Right hindlimb (tissue), 1 donor: ENCODE data around the gene RAB11B.
"Not testable (repeated sequence)": the region's sequence is repeated elsewhere in the genome, so short reads cannot be mapped to it uniquely, and the experiment has no call there.

Experiments used
- DNase-seq: peaks from one replicate; pipeline ENCODE4 v3.0.0-alpha.2; 2018

Gene RAB11B

DNA sequence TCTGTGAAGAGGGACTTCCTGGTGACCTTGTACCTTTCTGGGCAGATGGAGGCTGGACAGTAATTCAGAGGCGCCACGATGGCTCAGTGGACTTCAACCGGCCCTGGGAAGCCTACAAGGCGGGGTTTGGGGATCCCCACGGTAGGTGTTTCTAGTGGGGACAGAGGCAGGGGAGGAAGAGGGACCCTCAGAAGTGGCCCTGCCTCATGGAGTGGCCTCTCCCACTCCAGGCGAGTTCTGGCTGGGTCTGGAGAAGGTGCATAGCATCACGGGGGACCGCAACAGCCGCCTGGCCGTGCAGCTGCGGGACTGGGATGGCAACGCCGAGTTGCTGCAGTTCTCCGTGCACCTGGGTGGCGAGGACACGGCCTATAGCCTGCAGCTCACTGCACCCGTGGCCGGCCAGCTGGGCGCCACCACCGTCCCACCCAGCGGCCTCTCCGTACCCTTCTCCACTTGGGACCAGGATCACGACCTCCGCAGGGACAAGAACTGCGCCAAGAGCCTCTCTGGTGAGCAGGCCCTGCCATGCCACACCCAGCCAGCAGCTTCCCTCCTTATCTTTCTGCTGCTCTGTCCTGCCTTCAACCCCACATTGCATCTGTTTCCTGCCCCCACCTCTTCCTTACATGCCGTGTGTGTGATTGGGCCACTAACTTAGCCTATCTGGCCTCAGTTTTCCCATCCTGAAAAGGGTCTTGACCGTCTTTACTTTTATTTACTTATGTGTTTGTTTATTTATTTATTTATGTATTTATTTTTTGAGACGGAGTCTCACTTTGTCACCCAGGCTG lies 19.0 kb upstream of the RAB11B start:
- DNase-seq: no peak

DNA sequence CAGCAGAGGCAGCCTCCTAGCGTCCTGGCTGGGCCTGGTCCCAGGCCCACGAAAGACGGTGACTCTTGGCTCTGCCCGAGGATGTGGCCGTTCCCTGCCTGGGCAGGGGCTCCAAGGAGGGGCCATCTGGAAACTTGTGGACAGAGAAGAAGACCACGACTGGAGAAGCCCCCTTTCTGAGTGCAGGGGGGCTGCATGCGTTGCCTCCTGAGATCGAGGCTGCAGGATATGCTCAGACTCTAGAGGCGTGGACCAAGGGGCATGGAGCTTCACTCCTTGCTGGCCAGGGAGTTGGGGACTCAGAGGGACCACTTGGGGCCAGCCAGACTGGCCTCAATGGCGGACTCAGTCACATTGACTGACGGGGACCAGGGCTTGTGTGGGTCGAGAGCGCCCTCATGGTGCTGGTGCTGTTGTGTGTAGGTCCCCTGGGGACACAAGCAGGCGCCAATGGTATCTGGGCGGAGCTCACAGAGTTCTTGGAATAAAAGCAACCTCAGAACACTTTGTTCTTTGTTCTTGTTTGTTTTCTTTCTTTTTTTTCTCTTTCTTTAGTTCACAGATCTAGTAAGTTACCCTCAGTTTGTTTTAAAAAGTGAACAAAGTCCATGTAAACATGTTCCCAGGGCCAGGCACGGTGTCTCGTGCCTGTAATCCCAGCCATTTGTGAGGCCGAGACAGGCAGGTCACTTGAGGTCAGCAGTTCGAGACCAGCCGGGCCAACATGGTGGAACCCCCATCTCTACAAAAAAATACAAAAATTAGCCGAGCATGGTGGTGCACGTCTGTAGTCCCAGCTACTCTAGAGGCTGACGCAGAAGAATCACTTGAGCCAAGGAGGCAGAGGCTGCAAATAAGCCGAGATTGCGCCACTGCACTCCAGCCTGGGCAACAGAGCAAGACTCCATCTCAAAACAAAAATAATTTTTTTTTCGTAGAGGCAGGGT lies 16.0 kb upstream of the RAB11B start:
- DNase-seq: no peak

DNA sequence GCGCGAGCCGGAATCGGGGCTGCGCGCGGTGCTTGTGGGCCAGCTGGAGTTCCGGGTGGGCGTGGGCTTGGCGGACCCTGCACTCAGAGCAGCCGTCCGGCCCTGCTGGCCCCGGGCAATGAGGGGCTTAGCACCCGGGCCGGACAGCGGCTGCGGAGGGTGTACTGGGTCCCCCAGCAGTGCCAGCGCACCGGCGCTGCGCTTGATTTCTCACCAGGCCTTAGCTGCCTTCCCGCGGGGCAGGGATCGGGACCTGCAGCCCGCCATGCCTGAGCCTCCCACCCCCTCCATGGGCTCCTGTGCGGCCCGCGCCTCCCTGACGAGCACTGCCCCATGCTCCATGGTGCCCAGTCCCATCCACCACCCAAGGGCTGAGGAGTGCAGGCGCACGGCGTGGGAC lies 14.4 kb upstream of the RAB11B start:
- not testable (repeated sequence) for DNase-seq

DNA sequence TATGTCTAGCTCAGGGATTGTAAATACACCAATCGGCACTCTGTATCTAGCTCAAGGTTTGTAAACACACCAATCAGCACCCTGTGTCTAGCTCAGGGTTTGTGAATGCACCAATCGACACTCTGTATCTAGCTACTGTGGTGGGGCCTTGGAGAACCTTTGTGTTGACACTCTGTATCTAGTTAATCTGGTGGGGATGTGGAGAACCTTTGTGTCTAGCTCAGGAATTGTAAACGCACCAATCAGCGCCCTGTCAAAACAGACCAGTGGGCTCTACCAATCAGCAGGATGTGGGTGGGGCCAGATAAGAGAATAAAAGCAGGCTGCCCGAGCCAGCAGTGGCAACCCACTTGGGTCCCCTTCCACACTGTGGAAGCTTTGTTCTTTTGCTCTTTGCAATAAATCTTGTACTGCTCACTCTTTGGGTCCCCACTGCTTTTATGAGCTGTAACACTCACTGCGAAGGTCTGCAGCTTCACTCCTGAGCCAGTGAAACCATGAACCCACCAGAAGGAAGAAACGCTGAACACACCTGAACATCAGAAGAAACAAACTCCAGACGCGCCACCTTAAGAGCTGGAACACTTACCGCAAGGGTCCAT lies 13.7 kb upstream of the RAB11B start:
- DNase-seq: not testable (repeated sequence)

DNA sequence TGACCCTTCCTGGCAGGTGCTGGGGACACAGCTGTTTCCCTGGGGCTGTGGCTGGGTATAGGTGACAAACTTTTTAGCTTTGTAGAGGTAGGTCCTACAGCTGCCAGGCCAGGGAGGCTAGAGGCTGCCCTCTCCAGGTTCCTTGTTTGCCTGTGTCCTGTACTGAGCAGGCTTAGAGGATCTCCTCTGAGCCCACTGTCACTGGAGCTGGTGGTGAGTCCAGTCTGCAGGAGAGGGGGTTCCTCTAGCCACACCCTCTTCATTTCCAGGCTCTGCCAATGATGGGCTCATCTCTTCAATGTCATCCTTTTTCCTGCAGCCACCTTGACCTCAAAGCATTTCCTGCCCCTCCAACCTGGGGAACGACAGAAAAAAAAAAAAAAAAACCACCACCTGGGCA lies 12.6 kb upstream of the RAB11B start:
- no peak for DNase-seq

DNA sequence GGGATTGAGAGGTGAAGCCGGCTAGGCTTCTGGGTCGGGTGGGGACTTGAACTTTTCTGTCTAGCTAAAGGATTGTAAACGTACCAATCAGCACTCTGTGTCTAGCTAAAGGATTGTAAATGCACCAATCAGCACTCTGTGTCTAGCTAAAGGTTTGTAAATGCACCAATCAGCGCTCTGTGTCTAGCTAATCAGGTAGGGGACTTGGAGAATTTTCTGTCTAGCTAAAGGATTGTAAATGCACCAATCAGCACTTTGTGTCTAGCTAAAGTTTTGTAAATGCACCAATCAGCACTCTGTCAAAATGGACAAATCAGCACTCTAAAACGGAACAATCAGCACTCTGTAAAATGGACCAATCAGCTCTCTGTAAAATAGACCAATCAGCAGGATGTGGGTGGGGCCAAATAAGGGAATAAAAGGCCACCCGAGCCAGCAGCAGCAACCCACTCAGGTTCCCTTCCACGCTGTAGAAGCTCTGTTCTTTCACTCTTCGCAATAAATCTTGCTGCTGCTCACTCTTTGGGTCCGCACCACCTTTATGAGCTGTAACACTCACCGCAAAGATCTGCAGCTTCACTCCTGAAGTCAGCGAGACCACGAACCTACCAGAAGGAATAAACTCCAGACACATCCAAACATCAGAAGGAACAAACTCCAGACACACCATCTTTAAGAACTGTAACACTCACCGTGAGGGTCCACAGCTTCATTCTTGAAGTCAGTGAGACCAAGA lies 10.8 kb upstream of the RAB11B start:
- not testable (repeated sequence) for DNase-seq

DNA sequence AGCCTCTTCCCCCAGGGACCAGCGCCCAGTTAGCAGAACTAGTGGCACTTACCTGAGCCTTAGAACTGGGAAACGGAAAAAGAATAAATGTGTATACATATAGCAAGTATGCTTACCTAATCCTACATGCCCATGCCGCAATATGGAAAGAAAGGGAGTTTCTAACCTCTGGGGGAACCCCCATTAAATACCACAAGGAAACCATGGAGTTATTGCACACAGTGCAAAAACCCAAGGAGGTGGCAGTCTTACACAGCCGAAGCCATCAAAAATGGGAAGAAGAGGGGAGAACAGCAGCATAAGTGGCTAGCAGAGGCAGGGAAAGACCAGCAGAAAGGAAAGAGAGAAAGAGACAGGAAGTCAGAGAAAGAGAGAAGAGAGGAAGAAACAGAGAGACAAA lies 5.6 kb upstream of the RAB11B start:
- DNase-seq: not testable (repeated sequence)

DNA sequence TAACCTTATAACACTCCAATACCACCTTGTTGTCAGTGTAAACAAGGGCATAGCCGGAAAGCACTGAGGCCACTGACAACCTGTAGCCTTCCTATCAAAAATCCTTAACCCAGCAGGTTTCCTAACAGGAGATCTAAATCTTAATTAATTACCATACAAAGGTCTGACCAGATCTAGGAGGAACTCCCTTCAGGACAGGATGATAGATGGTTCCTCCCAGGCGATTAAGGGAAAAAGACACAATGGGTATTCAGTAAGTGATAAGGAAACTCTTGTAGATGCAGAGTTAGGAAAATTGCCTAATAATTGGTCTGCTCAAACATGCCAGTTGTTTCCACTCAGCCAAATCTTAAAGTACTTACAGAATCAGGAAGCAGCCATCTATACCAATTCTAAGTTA lies 5.1 kb upstream of the RAB11B start:
- not testable (repeated sequence) for DNase-seq

DNA sequence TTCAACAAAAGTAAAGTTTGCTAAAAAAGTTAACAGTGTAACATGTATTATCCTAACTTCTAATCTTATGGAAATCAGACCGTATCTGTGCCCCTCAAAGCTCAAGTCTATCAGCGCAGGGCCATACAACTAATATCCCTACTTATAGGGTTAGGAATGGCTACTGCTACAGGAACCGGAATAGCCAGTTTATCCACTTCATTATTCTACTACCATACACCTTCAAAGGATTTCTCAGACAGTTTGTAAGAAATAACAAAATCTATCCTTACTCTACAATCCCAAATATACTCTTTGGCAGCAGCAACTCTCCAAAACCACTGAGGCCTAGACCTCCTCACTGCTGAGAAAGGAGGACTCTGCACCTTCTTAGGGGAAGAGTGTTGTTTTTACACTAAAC lies 4.6 kb upstream of the RAB11B start:
- DNase-seq: not testable (repeated sequence)

DNA sequence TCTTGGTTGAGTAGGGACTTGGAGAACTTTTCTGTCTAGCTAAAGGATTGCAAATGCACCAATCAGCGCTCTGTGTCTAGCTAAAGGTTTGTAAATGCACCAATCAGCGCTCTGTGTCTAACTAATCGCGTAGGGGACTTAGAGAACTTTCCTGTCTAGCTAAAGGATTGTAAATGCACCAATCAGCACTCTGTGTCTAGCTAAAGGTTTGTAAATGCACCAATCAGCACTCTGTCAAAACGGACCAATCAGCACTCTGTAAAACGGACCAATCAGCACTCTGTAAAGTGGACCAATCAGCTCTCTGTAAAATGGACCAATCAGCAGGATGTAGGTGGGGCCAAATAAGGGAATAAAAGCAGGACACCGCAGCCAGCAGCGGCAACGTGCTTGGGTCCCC lies 3.7 kb upstream of the RAB11B start:
- DNase-seq: not testable (repeated sequence)

DNA sequence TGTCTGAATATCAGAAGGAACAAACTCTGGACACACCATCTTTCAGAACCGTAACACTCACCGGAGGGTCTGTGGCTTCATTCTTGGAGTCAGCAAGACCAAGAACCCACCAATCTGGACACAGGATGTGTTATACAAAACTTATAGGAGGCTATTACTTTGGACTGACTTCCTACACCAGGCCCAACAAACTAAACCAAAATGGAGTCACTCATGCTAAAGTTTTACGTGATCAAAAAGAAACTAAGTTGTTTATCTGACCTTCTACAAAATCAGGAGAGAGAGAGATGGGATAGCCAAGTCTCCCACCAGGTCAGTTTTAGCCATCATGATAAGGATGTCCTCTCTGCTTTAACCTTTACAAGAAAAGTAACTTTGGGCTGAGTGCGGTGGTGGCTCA lies 3.2 kb upstream of the RAB11B start:
- no peak for DNase-seq

DNA sequence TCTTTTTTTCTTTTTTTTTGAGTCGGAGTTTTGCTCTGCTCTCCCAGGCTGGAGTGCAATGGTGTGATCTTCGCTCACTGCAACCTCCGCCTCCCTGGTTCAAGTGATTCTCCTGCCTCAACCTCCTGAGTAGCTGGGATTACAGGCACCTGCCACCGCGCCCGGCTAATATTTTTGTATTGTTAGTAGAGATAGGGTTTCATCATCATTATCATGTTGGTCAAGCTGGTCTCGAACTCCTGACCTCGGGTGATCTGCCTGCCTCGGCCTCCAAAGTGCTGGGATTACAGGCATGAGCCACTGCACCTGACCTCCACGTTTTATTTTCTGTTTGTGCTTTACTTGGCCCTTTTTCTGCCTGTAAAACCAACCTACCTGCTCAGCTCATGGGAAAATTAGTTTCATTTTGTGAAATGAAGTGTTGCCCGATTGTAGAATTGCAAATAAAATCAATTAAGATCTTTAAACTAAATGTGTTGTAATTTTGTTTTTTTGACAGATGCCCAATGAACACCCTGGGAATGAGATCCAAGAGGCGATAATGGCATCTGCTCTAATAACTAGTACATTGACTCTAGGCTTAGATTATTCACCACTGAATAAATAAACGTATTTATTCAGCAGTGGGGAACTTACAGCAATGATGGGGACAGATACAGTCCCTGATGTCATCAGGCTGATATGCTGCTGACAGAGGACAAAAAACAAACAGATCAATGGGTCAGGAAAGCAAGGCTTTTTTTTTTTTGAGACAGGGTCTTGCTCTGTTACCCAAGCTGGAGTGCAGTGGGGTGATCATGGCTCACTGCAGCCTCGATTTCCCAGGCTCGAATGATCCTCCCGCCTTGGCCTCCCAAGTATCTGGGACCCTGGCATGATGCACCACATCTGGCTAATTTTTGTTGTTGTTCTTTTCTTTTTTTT lies 2.2 kb upstream of the RAB11B start:
- no peak for DNase-seq

DNA sequence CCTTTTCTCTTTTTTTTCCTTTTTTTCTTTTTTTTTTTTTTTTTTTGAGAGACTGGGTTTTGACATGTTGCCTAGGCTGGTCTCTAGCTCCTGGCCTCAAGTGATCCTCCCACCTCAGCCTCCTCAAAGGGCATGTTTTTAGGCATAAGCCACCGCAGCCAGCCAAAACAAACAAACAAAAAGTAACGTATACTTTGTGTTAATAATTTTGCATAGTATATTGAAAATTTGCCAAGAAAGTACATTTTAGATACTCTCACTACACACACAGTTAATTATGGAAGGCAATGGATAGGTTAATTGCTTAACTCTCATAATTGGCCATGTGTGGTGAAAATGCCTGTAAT lies 1.6 kb upstream of the RAB11B start:
- DNase-seq: no peak

DNA sequence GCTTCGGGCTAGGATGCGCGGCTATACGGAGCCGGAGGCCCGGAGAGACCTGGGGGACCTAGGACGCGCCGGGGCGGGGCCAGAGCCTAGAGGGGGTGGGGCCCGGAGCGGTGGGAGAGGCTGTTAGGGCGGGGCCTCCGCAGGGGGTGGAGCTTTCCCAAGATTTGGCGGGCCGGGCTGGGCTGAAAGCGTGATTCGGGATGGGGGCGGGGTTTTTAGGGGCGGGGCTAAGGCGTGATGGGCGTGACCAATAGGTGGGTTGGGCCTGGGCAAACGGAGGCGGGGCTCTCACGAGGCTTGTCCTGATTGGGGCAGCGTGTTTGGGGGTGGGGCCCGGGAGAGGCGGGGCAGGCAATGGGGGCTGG lies 439 bp downstream of the RAB11B start:
- DNase-seq: peak; percentile 97

DNA sequence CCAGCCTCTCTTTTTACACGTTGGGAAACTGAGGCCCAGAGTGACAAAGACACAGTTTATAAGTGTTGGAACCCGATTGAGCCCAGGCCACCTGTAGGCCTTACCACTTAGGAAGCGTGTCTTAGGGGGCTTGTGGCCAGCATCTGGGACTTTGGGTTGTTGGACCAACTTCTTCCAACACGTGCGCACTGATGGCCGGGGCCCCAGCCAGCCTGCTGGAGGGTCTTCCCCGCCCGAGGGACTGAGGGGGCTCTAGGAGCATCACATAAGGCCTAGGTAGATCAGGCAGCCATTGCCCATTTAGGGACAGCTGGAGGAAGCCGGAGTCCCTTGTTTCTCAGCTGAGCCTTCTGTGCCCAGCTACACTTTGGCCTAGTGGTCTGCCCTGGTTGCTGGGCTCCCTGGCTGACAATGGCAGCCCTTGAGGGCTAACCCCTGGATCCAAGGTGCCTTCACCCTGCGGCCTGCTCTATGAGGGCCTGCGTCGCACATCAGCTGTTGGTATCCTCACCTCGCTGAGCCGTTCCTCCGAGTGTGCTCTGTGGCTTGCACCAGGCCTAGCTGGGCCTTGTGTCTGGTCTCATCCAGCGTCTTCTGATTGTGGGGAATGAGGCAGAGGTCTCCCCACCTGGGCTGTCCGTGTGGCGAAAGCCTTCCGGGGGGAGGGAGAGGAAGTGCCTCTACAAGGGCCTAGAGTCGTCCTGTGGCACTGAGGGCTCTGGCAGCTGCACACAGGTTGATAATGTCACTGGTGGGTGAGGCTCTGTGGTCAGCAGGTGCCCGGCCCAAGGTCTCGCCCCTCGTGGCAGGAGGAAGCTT lies 1.2 kb downstream of the RAB11B start:
- DNase-seq: no peak

DNA sequence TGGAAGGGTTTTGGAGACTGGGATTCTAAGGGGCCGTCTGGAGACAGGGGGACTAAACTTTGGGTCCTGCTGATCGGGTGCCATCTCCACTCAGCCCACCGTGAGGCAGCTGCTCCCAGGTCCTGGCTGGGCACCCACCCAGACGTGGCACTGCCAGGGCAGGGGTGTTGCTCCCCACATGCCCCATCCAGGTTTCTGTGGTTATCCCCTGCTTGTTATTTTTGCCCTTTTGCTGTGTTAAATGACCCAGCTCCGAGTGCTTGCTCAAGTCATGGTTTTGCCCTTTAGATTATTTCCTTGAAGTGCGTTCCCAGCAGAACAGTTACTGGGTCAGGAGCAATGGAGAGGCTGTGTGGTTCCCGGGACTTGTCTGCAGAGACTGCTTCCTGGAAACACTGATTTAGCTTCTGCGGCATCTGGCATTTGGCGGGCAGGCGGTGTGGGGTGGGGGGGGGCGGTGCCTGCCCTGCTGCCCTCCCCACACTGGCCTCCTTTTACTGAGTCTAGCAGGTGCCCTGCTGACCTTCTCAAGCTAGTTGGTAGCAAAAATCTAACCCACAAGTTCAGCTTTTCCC lies 1.9 kb downstream of the RAB11B start:
- DNase-seq: peak; percentile 48

DNA sequence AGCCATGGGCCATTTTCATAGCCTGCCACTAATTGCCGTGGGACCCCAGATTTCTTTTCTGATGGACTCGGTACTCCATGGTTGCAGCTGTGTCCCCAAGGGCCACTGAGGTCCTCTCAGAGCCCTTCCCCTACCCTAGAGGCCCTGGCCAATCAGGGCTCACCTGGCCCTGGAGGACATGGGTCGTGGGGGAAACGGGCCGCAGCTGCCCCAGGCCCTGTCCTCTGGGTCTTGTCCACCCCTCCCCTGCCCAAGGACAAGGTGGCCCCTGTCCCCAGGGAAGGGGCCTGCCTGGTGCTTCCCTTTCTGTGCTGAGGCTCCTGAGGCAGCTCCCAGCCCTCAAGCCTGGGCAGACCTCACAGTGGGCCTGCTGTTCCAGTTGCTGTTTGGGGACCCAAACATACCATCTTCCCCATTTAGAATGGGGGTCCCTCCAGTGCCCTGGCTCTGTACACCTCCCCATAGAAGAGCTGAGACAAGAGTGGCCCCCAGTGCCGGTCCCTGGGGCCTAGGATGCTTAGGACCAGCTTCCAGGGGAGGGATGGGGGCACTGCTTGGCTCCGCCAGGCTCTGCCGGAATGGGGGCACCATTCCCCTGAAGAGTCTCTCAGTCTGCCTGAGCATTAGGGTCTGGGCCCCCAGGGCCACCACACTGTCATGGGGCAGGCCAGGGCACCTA lies 3.2 kb downstream of the RAB11B start:
- DNase-seq: no peak

DNA sequence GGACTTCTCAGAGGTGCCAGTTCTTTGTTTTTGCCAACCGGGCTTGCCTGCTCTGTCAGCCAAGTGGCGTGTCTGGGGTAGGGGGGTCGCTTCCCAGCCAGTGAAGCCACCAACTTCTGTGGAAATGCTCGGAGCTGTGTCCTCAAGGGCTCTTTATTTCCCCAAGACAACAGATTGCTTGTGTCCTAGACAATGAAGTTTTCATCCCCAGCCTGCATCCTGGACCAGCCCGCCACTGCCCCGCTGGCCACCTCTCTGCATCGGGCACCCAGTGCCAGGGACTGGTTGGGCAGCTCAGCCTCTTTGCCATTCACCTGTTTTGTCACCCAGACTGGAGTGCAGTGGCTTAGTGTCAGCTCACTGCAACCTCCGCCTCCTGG lies 3.7 kb downstream of the RAB11B start:
- DNase-seq: no peak

DNA sequence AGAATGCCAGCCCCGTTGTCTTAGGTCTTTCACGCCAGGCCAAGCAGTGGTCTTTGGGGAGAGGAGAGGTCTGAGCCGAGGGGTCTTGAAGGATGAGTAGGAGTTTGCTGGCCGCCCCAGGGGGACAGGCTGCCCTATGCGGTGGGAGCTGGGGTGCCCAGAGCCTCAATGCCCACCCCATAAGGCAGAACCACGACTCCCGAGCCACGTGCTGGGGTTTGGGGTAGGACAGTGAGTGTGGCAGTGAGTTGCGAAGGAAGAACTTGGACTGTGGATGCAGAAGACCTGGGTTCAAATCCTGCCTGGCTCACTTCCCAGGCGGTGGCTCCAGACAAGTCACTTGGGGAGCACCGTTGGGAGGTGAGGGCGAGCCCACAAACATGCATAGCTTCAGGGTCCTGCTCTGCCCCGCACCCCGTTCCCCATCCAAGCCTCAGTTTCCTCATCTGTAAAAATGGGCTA lies 5.5 kb downstream of the RAB11B start:
- DNase-seq: no peak

DNA sequence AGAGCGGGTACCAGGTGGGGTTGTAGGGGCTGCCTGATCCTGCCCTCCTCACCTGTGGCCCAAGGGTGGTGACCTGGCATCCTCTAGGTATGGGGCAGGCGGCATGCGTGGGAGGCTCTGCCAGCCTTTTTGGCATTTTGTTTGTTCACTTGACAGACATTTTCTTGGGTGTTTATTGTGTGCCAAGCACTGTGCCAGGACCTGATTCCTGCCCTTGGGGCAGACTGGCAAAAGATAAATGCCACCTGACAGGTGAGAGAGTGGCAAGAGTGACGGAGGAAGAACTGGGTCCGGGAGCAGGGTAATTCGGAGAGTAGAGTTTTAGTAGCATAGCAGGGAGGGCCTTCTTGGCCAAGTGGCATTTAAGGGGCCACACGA lies 6.0 kb downstream of the RAB11B start:
- no peak for DNase-seq
